WTC11 (cell line): Measurements from ENCODE around the gene MEF2D.

Experiments used
- AFF4 ChIP-seq: sonication (generic); formaldehyde crosslinking; IDR thresholded peaks from 2 replicates; pipeline ENCODE4 v1.8.1; 2023; ENCODE audit warnings: mild to moderate bottlenecking, missing genetic modification reagents, borderline replicate concordance
- AR ChIP-seq: fragments of 250-450 bp; sonication (Bioruptor Pico); IDR thresholded peaks from 2 replicates; pipeline ENCODE4 v1.9.0; 2021; ENCODE audit warnings: mild to moderate bottlenecking
- ATF2 ChIP-seq: sonication (generic); formaldehyde crosslinking; IDR thresholded peaks from 2 replicates; pipeline ENCODE4 v1.8.1; 2022; ENCODE audit warnings: low read depth, missing genetic modification reagents, borderline replicate concordance
- ATF3 ChIP-seq: sonication (generic); formaldehyde crosslinking; conservative IDR thresholded peaks from 2 replicates; pipeline ENCODE4 v1.8.1; 2022; ENCODE audit warnings: mild to moderate bottlenecking, missing genetic modification reagents
- ATF6 ChIP-seq: sonication (generic); formaldehyde crosslinking; IDR thresholded peaks from 2 replicates; pipeline ENCODE4 v1.8.1; 2023; ENCODE audit warnings: mild to moderate bottlenecking, missing genetic modification reagents
- CTCF ChIP-seq: fragments of 200-600 bp; IDR thresholded peaks from 2 replicates; pipeline ENCODE4 v1.8.0; 2022; ENCODE audit warnings: antibody characterized with exemption
- ESRRA ChIP-seq: sonication (generic); formaldehyde crosslinking; IDR thresholded peaks from 2 replicates; pipeline ENCODE4 v1.8.1; 2022; ENCODE audit warnings: mild to moderate bottlenecking, missing genetic modification reagents, borderline replicate concordance
- HMGA2 ChIP-seq: fragments of 250-450 bp; sonication (Bioruptor Pico); IDR thresholded peaks from 2 replicates; pipeline ENCODE4 v1.4.0; 2021; ENCODE audit warnings: mild to moderate bottlenecking, moderate library complexity
- SP1 ChIP-seq: sonication (generic); formaldehyde crosslinking; conservative IDR thresholded peaks from 2 replicates; pipeline ENCODE4 v1.8.1; 2022; ENCODE audit warnings: missing genetic modification reagents
- ZNF121 ChIP-seq: sonication (generic); formaldehyde crosslinking; IDR thresholded peaks from 2 replicates; pipeline ENCODE4 v1.8.0; 2023; ENCODE audit warnings: missing genetic modification reagents
- ZNF281 ChIP-seq: sonication (generic); formaldehyde crosslinking; IDR thresholded peaks from 2 replicates; pipeline ENCODE4 v1.8.0; 2023; ENCODE audit warnings: mild to moderate bottlenecking, missing genetic modification reagents
- ZNF317 ChIP-seq: sonication (generic); formaldehyde crosslinking; IDR thresholded peaks from 2 replicates; pipeline ENCODE4 v1.8.1; 2023; ENCODE audit warnings: low read depth, mild to moderate bottlenecking, moderate library complexity, missing genetic modification reagents, borderline replicate concordance

- no peak for TF ChIP-seq ZNF121 (CRISPR knock-in tag)
- TF ChIP-seq ATF6 = no peak
- no peak for TF ChIP-seq CTCF
- no peak for TF ChIP-seq ZNF317 (CRISPR knock-in tag)
- TF ChIP-seq AFF4 (CRISPR knock-in tag) = no peak
- no peak for TF ChIP-seq ATF2 (CRISPR knock-in tag)
- TF ChIP-seq HMGA2 (CRISPR knock-in tag) = no peak
- TF ChIP-seq ESRRA (CRISPR knock-in tag) = no peak
- TF ChIP-seq ATF3 (CRISPR knock-in tag) = no peak
- TF ChIP-seq ZNF281 (CRISPR knock-in tag) = no peak
- no peak for TF ChIP-seq AR (CRISPR knock-in tag)
- TF ChIP-seq SP1 (CRISPR knock-in tag) = no peak
Measured at GRCh38 chr1:156524481-156524869, 23.9 kb upstream of the MEF2D start.
